Pancreas (tissue), 10 donors: ENCODE measurements around the gene TNFSF15. TPM values are rescaled to one million over a fixed set of nuclear protein-coding genes. Genes with fewer than 3 reads are reported as not detected.

Experiments used
- ATAC-seq, 4 donors: fragments of 200-7000 bp; cut with Tn5 transposase; one replicate each; pipeline versions ENCODE4 v1.8.0 to v1.9.1; 2020; ENCODE audit warnings: mild to moderate bottlenecking in 4 of 4, moderate library complexity in 4 of 4
- DNase-seq, 6 donors: peaks; one replicate each; pipeline ENCODE4 v3.0.0-alpha.2; 2020
- FAIRE-seq: peaks from 2 replicates; lab custom pipeline; 2012; peaks lifted over from hg19 to GRCh38; lab: Jason Lieb, UNC
- H3K27ac ChIP-seq, 4 donors: fragments of 200-600 bp; sonication (generic); 1 replicate in 3 of 4; 2 replicates in 1 of 4; pipeline versions ENCODE4 v1.5.0 to v1.8.0; 2020
- H3K27me3 ChIP-seq, 4 donors: fragments of 200-600 bp; one replicate each; pipeline ENCODE4 v1.8.0; 2021
- H3K36me3 ChIP-seq, 3 donors: fragments of 200-600 bp; sonication (generic) in 1 of 3; one replicate each; pipeline versions ENCODE4 v1.5.0 to v1.8.0; 2020 to 2021
- H3K4me1 ChIP-seq, 3 donors: fragments of 200-600 bp; one replicate each; pipeline ENCODE4 v1.8.0; 2021
- H3K4me3 ChIP-seq, 4 donors: fragments of 200-600 bp; sonication (generic) in 2 of 4; one replicate each; pipeline versions ENCODE4 v1.5.0 to v1.8.0; 2020 to 2021
- H3K9me3 ChIP-seq, 4 donors: fragments of 200-600 bp; one replicate each; pipeline ENCODE4 v1.8.0; 2021
- WGBS, 2 donors: extraction: QIAGEN DNeasy Blood & Tissue Kit; methylation state at CpG; one replicate each; pipeline ENCODE4 v1.1.7; 2013; 5-methylcytosine and 5-hydroxymethylcytosine counted together
- intact Hi-C, 3 donors: fragments of 100-400 bp; cut with DNase I; formaldehyde crosslinking; loops; one replicate each; pipeline versions ENCODE4 v1.11.1 to v1.14.2; 2022
- polyA plus RNA-seq, 2 donors: library from polyadenylated mRNA; stranded (reverse); fragments of 200-250 nt; gene quantifications; one replicate each; pipeline ENCODE4 v1.2.3, GENCODE V29; 2013
- total RNA-seq, 6 donors: library from RNA; stranded (reverse); fragmentation: NEBNext Ultra II Directional in 4 of 6; extraction: Animal tissue kit (Norgen Biotek cat#: 25700) in 4 of 6; gene quantifications; one replicate each; pipeline versions ENCODE4 v1.2.1 to v1.2.4, GENCODE V29; 2021 to 2023
- TF ChIP-seq, protein P1 (sequence below), 4 donors: fragments of 200-600 bp; sonication (generic) in 3 of 4; IDR thresholded peaks; one replicate each; pipeline versions ENCODE4 v1.5.0 to v1.8.0; 2021; ENCODE audit warnings: antibody characterized with exemption in 4 of 4
- donor health status: healthy with polysubstance abuse.
- donor health status: DM: no; HTN: no; CAD: no; lungs with moderate emphysema.
- donor health status: DM: no; HTN: no; CAD: no.
- donor health status: control.
- donor health status: control.
- donor health status: Bipolar disorder and iron deficiency.
- donor health status: DM: yes; HTN: yes; CAD: no.
- donor health status: DM: no; HTN: no; CAD: no.
- donor health status: DM: no; HTN: no; CAD: no.
- donor health status: DM: yes; HTN: yes; CAD: no.

The TNFSF15 gene
- total and polyA plus RNA-seq, 8 donors, result 0.04 to 1.7 (median 0.12) TPM

DNA sequence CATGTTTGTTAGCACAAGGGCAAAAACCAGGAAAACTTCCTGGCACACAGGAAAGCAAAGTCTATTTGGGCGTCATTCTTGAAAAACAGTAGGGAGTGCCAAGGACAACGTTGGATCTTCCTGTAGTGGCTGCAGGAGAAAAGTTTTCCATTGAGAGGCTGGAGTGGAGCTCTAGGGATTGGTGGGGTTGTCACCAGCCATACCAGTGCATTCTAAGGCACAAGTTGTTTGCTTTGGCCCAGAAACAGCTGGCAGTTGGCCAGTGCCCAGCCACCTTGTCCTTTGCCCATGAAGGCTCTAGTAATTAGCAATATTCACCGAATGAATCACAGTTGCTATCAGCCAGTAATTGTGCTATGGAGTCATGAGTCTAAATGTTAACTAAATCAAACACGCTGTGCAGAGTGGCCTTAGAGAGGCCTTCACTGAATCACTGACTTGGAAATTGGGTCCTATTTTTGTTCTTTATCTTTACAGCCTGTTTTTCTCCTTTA is 26.4 kb downstream of the TNFSF15 start:
- H3K27ac ChIP-seq, result peak overlapping the region in 2 of 4 donors; percentile 1 to 10

DNA sequence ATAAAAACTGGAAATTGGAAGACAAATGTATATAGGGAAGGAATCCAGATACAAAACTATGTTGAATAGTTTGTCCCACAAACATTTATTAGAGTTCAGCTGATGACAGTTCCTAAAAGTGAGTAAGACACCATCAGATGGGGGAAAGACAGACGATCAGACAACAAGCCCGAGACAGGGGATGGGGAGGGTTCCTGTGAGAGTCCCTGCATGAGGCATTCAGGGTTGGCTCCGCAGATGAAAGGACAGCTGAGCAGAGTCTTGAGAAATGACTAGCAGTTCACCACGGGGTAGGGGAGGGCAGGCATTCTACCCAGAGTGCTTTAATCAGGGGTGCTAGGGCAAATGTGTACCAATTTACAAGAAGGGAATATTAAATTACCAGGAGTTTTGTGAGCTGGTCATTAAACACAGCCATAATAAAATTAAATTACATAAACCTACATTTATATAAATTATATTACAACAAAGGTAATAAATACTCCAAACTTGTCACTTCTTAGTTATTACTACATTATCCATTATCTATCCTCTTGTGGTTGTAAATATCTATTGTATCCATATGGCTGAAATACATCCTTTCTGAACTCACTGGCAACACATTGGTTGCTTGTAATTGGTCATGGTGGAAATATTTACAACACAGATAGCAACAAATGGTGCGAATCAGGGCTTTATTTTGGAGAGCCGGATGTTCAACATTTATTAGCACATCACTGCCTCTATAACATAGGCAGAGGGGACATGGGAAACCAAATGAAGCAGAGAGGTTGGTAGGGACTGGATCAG is 27.8 kb downstream of the TNFSF15 start:
- Histone ChIP-seq H3K36me3 (no peaks in the 10 kb centered on the region), H3K4me3 (no peak overlapping the region), H3K27ac (no peak overlapping the region), H3K4me1 (peaks cover 0 to 11% (median 4%) of the 10 kb centered on the region in 3 donors), H3K9me3 (no peaks in the 10 kb centered on the region), H3K27me3 (no peaks in the 10 kb centered on the region)
- intact Hi-C loops, result no loop called here
- no peak for ATAC-seq
- FAIRE-seq, result no peak
- DNase-seq, result no peak
- TF ChIP-seq, protein P1, sequence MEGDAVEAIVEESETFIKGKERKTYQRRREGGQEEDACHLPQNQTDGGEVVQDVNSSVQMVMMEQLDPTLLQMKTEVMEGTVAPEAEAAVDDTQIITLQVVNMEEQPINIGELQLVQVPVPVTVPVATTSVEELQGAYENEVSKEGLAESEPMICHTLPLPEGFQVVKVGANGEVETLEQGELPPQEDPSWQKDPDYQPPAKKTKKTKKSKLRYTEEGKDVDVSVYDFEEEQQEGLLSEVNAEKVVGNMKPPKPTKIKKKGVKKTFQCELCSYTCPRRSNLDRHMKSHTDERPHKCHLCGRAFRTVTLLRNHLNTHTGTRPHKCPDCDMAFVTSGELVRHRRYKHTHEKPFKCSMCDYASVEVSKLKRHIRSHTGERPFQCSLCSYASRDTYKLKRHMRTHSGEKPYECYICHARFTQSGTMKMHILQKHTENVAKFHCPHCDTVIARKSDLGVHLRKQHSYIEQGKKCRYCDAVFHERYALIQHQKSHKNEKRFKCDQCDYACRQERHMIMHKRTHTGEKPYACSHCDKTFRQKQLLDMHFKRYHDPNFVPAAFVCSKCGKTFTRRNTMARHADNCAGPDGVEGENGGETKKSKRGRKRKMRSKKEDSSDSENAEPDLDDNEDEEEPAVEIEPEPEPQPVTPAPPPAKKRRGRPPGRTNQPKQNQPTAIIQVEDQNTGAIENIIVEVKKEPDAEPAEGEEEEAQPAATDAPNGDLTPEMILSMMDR (IDR thresholded peaks at IDR 0.05), result no peak
- 65 to 77% methylated on average over 6 of the region's 6 CpGs for WGBS, 2 donors

More for the DNA sequence above, 26.4 kb downstream of the TNFSF15 start:
- Histone ChIP-seq H3K4me3 (no peak overlapping the region), H3K27me3 (no peaks in the 10 kb centered on the region), H3K36me3 (no peaks in the 10 kb centered on the region), H3K9me3 (no peaks in the 10 kb centered on the region), H3K4me1 (peaks cover 0 to 11% (median 4%) of the 10 kb centered on the region in 3 donors)
- DNase-seq (peak; percentile 80 to 94 (median 92)), ATAC-seq (peak; percentile 95 to 98 (median 96)), FAIRE-seq (no peak)
- intact Hi-C loops, result no loop called here
- TF ChIP-seq, protein P1 (IDR thresholded peaks at IDR 0.05), result no peak
- WGBS, 2 donors, result 5 to 15% methylated on average over 4 of the region's 4 CpGs

DNA sequence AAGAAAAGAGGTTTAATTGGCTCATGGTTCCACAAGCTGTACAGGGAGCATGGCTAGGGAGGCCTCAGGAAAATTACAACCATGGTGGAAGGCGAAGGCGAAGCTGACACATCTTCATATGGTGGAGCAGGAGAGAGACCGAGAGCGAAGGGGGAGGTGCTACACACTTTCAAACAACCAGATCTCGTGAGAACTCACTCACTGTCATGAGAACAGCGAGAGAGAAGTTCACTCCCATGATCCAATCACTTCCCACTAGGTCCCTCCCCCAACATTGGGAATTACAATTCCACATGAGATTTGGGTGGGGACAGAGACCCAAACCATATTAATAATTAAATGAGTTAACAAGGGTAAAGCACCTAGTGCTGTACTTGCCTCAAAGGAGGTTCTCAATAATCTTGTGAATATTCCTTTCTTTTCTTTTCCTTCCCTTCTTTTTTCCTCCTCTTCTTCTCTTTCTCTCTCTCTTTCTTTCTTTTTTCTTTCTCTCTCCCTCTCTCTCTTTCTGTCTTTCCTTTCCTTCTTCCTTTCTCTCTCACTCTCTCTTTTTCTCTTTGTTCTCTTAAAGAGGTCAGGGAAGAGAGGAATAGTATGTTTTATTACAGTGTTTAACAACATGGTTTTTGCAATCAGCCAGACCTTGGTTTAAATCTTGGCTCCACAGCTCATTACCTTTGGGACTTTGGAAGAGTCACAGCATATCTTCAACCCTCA is 29.0 kb downstream of the TNFSF15 start:
- DNase-seq (no peak), FAIRE-seq (no peak), ATAC-seq (no peak)
- Histone ChIP-seq H3K4me1 (peaks cover 0 to 11% (median 4%) of the 10 kb centered on the region in 3 donors), H3K27me3 (no peaks in the 10 kb centered on the region), H3K9me3 (no peaks in the 10 kb centered on the region), H3K27ac (no peak overlapping the region), H3K4me3 (no peak overlapping the region), H3K36me3 (no peaks in the 10 kb centered on the region)
- TF ChIP-seq, protein P1 (IDR thresholded peaks at IDR 0.05), result no peak
- intact Hi-C loops, result no loop called here
- WGBS, 2 donors, result 87 to 89% methylated on average over 6 of the region's 6 CpGs

DNA sequence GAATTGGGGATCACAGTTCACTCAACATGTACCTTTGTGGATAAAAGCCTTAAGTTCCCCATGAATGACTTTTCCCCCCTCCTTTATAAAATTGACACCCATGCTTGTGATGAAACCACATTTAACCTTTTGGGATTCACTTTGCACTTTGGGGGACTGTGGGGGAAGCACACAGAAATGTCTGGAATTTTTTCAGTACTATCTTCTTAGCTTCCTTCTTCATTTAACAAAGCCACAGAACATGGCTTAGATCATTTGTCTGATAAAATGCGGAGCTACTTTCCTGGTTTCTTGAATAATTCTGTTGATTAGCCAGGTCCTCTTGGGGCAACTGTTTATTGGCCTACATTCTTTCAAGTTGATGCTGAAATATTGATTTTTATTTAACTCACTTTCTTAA is 29.9 kb downstream of the TNFSF15 start:
- H3K27ac ChIP-seq, result no peak overlapping the region
- FAIRE-seq, result no peak
- intact Hi-C loops, result no loop called here
- no peaks in the 10 kb centered on the region for H3K36me3 ChIP-seq
- TF ChIP-seq, protein P1 (IDR thresholded peaks at IDR 0.05), result no peak
- peaks cover 0 to 11% (median 4%) of the 10 kb centered on the region in 3 donors for H3K4me1 ChIP-seq
- DNase-seq, result no peak
- no peaks in the 10 kb centered on the region for H3K27me3 ChIP-seq
- WGBS, 2 donors, result 59 to 68% methylated on average over 1 of the region's 1 CpG
- no peak overlapping the region for H3K4me3 ChIP-seq
- ATAC-seq, result no peak
- H3K9me3 ChIP-seq, result no peaks in the 10 kb centered on the region
